OCI-LY7 (cell line): ENCODE measurements around the gene CDX1. TPM values are rescaled to one million over a fixed set of nuclear protein-coding genes. Genes with fewer than 3 reads are reported as not detected.

Experiments
- BruUV-seq: library from RNA; stranded (reverse); fragments of 400-500 nt; replicated peaks from 2 replicates; lab custom pipeline; 2021; lab: Mats Ljungman, UMichigan
- CTCF ChIA-PET: fragments of 300-600 bp; sonication (Branson Sonifier 250); formaldehyde crosslinking; loops from one replicate; lab custom pipeline; 2022; ENCODE audit warnings: antibody characterized with exemption; ENCODE audit not compliant: unreplicated experiment; lab: Charles Lee
- POLR2A ChIA-PET: fragments of 300-600 bp; sonication (Branson Sonifier 250); formaldehyde crosslinking; loops from one replicate; lab custom pipeline; 2022; ENCODE audit warnings: antibody characterized with exemption; lab: Charles Lee
- DNase-seq: peaks from one replicate; pipeline ENCODE4 v3.0.0-alpha.2; 2015; ENCODE audit warnings: low spot score
- H2AFZ ChIP-seq: fragments of 200-600 bp; sonication (generic), shearing (Covaris generic); 2 replicates; pipeline ENCODE4 v1.6.1; 2014; ENCODE audit warnings: mild to moderate bottlenecking, antibody characterized with exemption, low read length, moderate library complexity
- H3K27ac ChIP-seq: fragments of 200-600 bp; sonication (generic); 2 replicates; pipeline ENCODE4 v1.5.1; 2014; ENCODE audit warnings: mixed run types, low read depth, mild to moderate bottlenecking, moderate library complexity, low read length, inconsistent platforms; ENCODE audit not compliant: poor library complexity, severe bottlenecking
- H3K36me3 ChIP-seq: fragments of 200-600 bp; sonication (generic); 2 replicates; pipeline ENCODE4 v1.6.1; 2014; ENCODE audit warnings: mild to moderate bottlenecking, antibody characterized with exemption, low read length, moderate library complexity, mixed read lengths; ENCODE audit not compliant: insufficient read depth
- H3K4me1 ChIP-seq: fragments of 200-600 bp; sonication (generic); 2 replicates; pipeline ENCODE4 v1.5.1; 2014; ENCODE audit warnings: mild to moderate bottlenecking, low read length; ENCODE audit not compliant: insufficient read depth, poor library complexity, severe bottlenecking
- H3K4me2 ChIP-seq: fragments of 200-600 bp; sonication (generic); 2 replicates; pipeline ENCODE4 v1.6.1; 2014; ENCODE audit warnings: mild to moderate bottlenecking, low read length
- H3K4me3 ChIP-seq: fragments of 200-600 bp; sonication (generic); 2 replicates; pipeline ENCODE4 v1.5.1; 2014; ENCODE audit warnings: mild to moderate bottlenecking, low read depth, low read length; ENCODE audit not compliant: poor library complexity, severe bottlenecking
- H3K79me2 ChIP-seq: fragments of 200-600 bp; sonication (generic); 2 replicates; pipeline ENCODE4 v1.6.1; 2016; ENCODE audit warnings: low read depth, mild to moderate bottlenecking, low read length, moderate library complexity, mixed read lengths; ENCODE audit not compliant: insufficient read depth
- H3K9me2 ChIP-seq: fragments of 200-600 bp; sonication (generic); 2 replicates; pipeline ENCODE4 v1.6.1; 2016; ENCODE audit warnings: mild to moderate bottlenecking, low read length, mixed read lengths; ENCODE audit not compliant: insufficient read depth
- H3K9me3 ChIP-seq: fragments of 200-600 bp; sonication (generic); 2 replicates; pipeline ENCODE4 v1.6.1; 2014; ENCODE audit warnings: mild to moderate bottlenecking, mixed run types, low read length, mixed read lengths
- H4K20me1 ChIP-seq: fragments of 200-600 bp; sonication (generic); 2 replicates; pipeline ENCODE4 v1.6.1; 2014; ENCODE audit warnings: mild to moderate bottlenecking, antibody characterized with exemption, low read length, moderate library complexity, mixed read lengths; ENCODE audit not compliant: insufficient read depth
- EZH2phosphoT487 ChIP-seq: fragments of 200-600 bp; sonication (generic); IDR thresholded peaks from 2 replicates; pipeline ENCODE4 v1.6.1; 2018; ENCODE audit warnings: low read depth, borderline replicate concordance, mild to moderate bottlenecking, mixed run types, antibody characterized with exemption, low read length, moderate library complexity, mixed read lengths
- intact Hi-C: fragments of 100-400 bp; cut with micrococcal nuclease; formaldehyde crosslinking; loops from one replicate; pipeline ENCODE4 v1.10.0; 2022; ENCODE audit not compliant: unreplicated experiment
- total RNA-seq, 2 experiments: library from RNA; depleted of rRNA in 1 of 2; stranded (reverse); fragments of >200 nt in 1 of 2; shearing (Covaris generic) in 1 of 2; gene quantifications; 2 replicates each; pipeline ENCODE4 v1.2.3, GENCODE V29; 2014 to 2022
- TF ChIP-seq, protein P1 (sequence below): fragments of 200-600 bp; sonication (generic); conservative IDR thresholded peaks from 2 replicates; pipeline ENCODE4 v1.5.1; 2014; ENCODE audit warnings: mild to moderate bottlenecking, antibody characterized with exemption, low read length, moderate library complexity, mixed read lengths

The CDX1 gene
- total RNA-seq, 2 experiments from 2014 or later: not detected

DNA sequence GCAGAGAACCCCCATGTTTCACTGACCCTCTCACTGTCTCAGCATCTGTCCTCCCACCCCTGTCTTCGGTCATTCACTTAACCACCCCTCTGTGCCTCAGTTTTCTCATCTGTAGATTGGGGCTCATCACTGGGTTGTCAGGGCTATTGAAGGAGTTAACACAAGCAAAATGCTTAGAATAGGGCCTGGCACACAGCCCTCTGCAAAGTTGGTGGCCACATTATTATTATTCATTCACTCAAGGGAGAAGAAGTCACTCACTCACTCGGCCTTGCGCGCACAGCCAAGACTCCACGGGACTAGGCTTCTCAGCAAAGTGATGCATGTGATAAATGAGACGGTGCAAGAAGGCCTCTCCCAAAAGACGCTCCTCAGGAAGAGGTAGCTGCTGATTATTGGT, 18.9 kb upstream of the CDX1 start:
- ChIA-PET POLR2A (no interaction called here), CTCF (no interaction called here)
- no peaks in the 10 kb centered on the region for H3K36me3 ChIP-seq

GRCh38 chr5:150148117-150148927, 18.3 kb upstream of the CDX1 start:
- ChIA-PET CTCF (no interaction called here), POLR2A (no interaction called here)
- Histone ChIP-seq H3K9me3 (no peaks in the 10 kb centered on the region), H3K4me1 (no peaks in the 10 kb centered on the region), H3K9me2 (no peaks in the 10 kb centered on the region), H3K4me2 (no peak overlapping the region), H3K79me2 (no peaks in the 10 kb centered on the region), H3K36me3 (no peaks in the 10 kb centered on the region), H3K27ac (no peak overlapping the region), H4K20me1 (no peaks in the 10 kb centered on the region), H2AFZ (no peak overlapping the region), H3K4me3 (no peak overlapping the region)
- no TSS peak for BruUV-seq
- intact Hi-C loops: no loop called here
- TF ChIP-seq, protein P1, sequence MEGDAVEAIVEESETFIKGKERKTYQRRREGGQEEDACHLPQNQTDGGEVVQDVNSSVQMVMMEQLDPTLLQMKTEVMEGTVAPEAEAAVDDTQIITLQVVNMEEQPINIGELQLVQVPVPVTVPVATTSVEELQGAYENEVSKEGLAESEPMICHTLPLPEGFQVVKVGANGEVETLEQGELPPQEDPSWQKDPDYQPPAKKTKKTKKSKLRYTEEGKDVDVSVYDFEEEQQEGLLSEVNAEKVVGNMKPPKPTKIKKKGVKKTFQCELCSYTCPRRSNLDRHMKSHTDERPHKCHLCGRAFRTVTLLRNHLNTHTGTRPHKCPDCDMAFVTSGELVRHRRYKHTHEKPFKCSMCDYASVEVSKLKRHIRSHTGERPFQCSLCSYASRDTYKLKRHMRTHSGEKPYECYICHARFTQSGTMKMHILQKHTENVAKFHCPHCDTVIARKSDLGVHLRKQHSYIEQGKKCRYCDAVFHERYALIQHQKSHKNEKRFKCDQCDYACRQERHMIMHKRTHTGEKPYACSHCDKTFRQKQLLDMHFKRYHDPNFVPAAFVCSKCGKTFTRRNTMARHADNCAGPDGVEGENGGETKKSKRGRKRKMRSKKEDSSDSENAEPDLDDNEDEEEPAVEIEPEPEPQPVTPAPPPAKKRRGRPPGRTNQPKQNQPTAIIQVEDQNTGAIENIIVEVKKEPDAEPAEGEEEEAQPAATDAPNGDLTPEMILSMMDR: no peak
- TF ChIP-seq EZH2phosphoT487: no peak
- no peak for DNase-seq

More for the DNA sequence above, 18.9 kb upstream of the CDX1 start:
- Histone ChIP-seq H3K79me2 (no peaks in the 10 kb centered on the region), H2AFZ (no peak overlapping the region), H3K4me2 (no peak overlapping the region), H4K20me1 (no peaks in the 10 kb centered on the region), H3K27ac (no peak overlapping the region), H3K4me1 (no peaks in the 10 kb centered on the region), H3K4me3 (no peak overlapping the region), H3K9me2 (no peaks in the 10 kb centered on the region), H3K9me3 (no peaks in the 10 kb centered on the region)
- DNase-seq: no peak
- TF ChIP-seq EZH2phosphoT487: no peak
- TF ChIP-seq, protein P1: no peak
- intact Hi-C loops: no loop called here
- BruUV-seq: no TSS peak

DNA sequence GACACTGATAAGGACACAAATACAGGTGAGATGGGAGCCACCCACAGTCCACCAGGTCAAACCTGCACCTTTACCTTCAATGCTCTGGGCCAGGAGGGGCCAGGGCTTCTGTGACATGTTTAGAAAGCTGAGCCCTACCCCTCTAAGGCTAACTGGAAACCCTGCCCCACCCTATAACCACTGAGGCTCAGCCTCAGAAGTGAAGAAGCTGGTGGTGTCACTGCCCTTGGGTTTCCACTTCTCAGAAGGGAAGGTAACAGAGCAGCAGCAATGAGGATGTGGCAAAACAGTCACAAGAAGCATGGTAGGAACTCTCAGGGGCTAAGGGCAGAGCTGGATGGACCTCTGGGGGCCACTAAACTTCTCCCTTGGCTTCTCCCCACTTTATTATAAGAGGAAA, 17.0 kb upstream of the CDX1 start:
- no peak for TF ChIP-seq EZH2phosphoT487
- TF ChIP-seq, protein P1: no peak
- Histone ChIP-seq H3K9me2 (no peaks in the 10 kb centered on the region), H3K4me1 (peaks cover 3% of the 10 kb centered on the region), H3K36me3 (no peaks in the 10 kb centered on the region), H3K4me3 (no peak overlapping the region), H3K27ac (no peak overlapping the region), H3K79me2 (no peaks in the 10 kb centered on the region), H3K9me3 (no peaks in the 10 kb centered on the region), H2AFZ (no peak overlapping the region), H4K20me1 (no peaks in the 10 kb centered on the region), H3K4me2 (no peak overlapping the region)
- no TSS peak for BruUV-seq
- POLR2A ChIA-PET: interaction anchor here (0.6 kb wide), 1 partner anchor 426 kb away, joined by 5 read pairs; no protein-coding TSS in a partner anchor
- CTCF ChIA-PET: no interaction called here
- intact Hi-C loops: no loop called here
- DNase-seq: no peak
